ENCODE data around the gene CTU2. TPM values are rescaled to one million over a fixed set of nuclear protein-coding genes. Genes with fewer than 3 reads are reported as not detected.

Gene CTU2
- total and polyA plus RNA-seq, 9 of the 15 experiments (the other 6 are each of a cell fraction or from before 2014, with no cell fraction given): 1.3 to 105 (median 23.2) TPM

GRCh38 chr16:88723507-88723887 lies 17.2 kb downstream of the CTU2 start:
- Histone ChIP-seq H3K79me2 (ENCODE audit: control insufficient read depth, insufficient read depth, low read length) (no peaks in the 10 kb centered on the region), H3K36me3 (ENCODE audit: control insufficient read depth, insufficient read depth, low read length) (peaks cover 97% of the 10 kb centered on the region; the same call in 2 of the 3 replicates), H2AFZ (ENCODE audit: low read depth, low read length) (no peak overlapping the region), H3K9me3 (replicated peaks; ENCODE audit: control insufficient read depth, insufficient read depth, low read depth, low read length) (no peaks in the 10 kb centered on the region), H3K27me3 (ENCODE audit: control insufficient read depth in 2 of 2, insufficient read depth in 2 of 2, low read length in 2 of 2) (no peaks in the 10 kb centered on the region), H3K9ac (ENCODE audit: insufficient read depth in 1 of 2, low read depth in 2 of 2, low read length in 2 of 2) (peak overlapping the region in 1 of 2 experiments; percentile 17; a peak in 1 of 4 replicates), H3K9me1 (ENCODE audit: control insufficient read depth, insufficient read depth, low read length) (no peaks in the 10 kb centered on the region), H3K4me1 (replicated peaks in 1 of 2; ENCODE audit: control insufficient read depth in 2 of 2, insufficient read depth in 2 of 2, low read length in 2 of 2) (peaks cover 0 to 61% of the 10 kb centered on the region in 2 experiments; a peak in 1 of 5 replicates), H3K4me2 (ENCODE audit: insufficient read depth, low read length) (no peak overlapping the region), H4K20me1 (replicated peaks; ENCODE audit: control insufficient read depth, insufficient read depth, low read length) (no peaks in the 10 kb centered on the region; the same call in 1 of the 2 replicates), H3K27ac (ENCODE audit: extremely low read depth, low read depth, low read length) (no peak overlapping the region), H3K4me3 (no peak overlapping the region)
- TF ChIP-seq USF2 (CRISPR knock-in tag; IDR thresholded peaks at IDR 0.05) (no peak), RBFOX2 (IDR thresholded peaks at IDR 0.05; ENCODE audit: low read depth, low read length) (0 out of 2 replicates have a peak, but pooled peaks have one; percentile 16), POLR2G (IDR thresholded peaks at IDR 0.05; ENCODE audit: low read depth, low read length) (peak; percentile 55)
- FAIRE-seq: no peak
- 85% methylated on average over 8 of the region's 8 CpGs for WGBS (ENCODE audit: insufficient coverage, low coverage, missing lambda C conversion rate)
- no peak for ATAC-seq
- POLR2A ChIA-PET: interaction anchor here (0.6 kb wide), 1 partner anchor 13 kb away, joined by 3 read pairs; no protein-coding TSS in a partner anchor
- no TSS peak for BruUV-seq (replicated peaks)
- in situ Hi-C loops (cut with MboI): no loop called here
- CTCF ChIA-PET (ENCODE audit: low intra/inter-chr PET ratio): no interaction called here
- no peak for DNase-seq (ENCODE audit: extremely low read depth in 1 of 4, low spot score in 3 of 4)
- intact Hi-C loops (cut with micrococcal nuclease): no loop called here

DNA sequence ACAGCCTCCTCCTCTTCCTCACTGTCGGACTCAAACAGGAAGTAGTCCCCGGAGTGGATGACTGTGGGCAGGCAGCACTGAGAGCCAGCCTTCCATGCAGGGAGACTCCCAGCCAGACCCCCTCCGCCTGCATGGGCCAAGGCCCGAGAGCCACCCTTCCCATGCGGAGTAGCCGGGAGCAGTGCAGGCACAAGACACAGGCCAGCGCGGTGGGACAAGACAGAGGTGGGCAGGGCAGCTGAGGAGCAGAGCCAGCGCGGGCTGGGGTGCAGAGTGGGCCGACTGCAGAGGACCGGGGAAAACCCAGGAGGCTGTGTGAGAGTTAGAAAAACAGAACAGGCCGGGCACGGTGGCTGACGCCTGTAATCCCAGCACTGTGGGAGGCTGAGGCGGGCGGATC lies 17.6 kb downstream of the CTU2 start:
- no peak overlapping the region for H3K27ac ChIP-seq (ENCODE audit: extremely low read depth, low read depth, low read length)
- TF ChIP-seq POLR2G (IDR thresholded peaks at IDR 0.05; ENCODE audit: low read depth, low read length) (peak; percentile 49; the same call in 1 of the 2 replicates), PHB (CRISPR knock-in tag; IDR thresholded peaks at IDR 0.05) (no peak)
- in situ Hi-C loops (cut with MboI) (no loop called here), intact Hi-C loops (cut with micrococcal nuclease) (no loop called here)
- H3K4me2 ChIP-seq (ENCODE audit: insufficient read depth, low read length): no peak overlapping the region
- peaks cover 93% of the 10 kb centered on the region; the same call in 2 of the 3 replicates for H3K36me3 ChIP-seq (ENCODE audit: control insufficient read depth, insufficient read depth, low read length)
- no TSS peak for BruUV-seq (replicated peaks)
- over 99% methylated on average over 17 of the region's 17 CpGs for WGBS (ENCODE audit: insufficient coverage, low coverage, missing lambda C conversion rate)
- no peaks in the 10 kb centered on the region for H3K9me3 ChIP-seq (replicated peaks; ENCODE audit: control insufficient read depth, insufficient read depth, low read depth, low read length)
- no peak overlapping the region for H3K4me3 ChIP-seq
- FAIRE-seq (no peak), ATAC-seq (no peak), DNase-seq (ENCODE audit: extremely low read depth in 1 of 4, low spot score in 3 of 4) (no peak)
- no peak overlapping the region for H2AFZ ChIP-seq (ENCODE audit: low read depth, low read length)
- H3K4me1 ChIP-seq (replicated peaks in 1 of 2; ENCODE audit: control insufficient read depth in 2 of 2, insufficient read depth in 2 of 2, low read length in 2 of 2): peaks cover 0 to 61% of the 10 kb centered on the region in 2 experiments; a peak in 1 of 5 replicates
- H3K9ac ChIP-seq (ENCODE audit: insufficient read depth in 1 of 2, low read depth in 2 of 2, low read length in 2 of 2): peak overlapping the region in 1 of 2 experiments; percentile 17; a peak in 1 of 4 replicates
- POLR2A ChIA-PET: interaction anchor here (0.6 kb wide), 1 partner anchor 14 kb away, joined by 3 read pairs; no protein-coding TSS in a partner anchor
- no peaks in the 10 kb centered on the region for H3K27me3 ChIP-seq (ENCODE audit: control insufficient read depth in 2 of 2, insufficient read depth in 2 of 2, low read length in 2 of 2)
- H3K9me1 ChIP-seq (ENCODE audit: control insufficient read depth, insufficient read depth, low read length): no peaks in the 10 kb centered on the region
- H3K79me2 ChIP-seq (ENCODE audit: control insufficient read depth, insufficient read depth, low read length): no peaks in the 10 kb centered on the region
- CTCF ChIA-PET (ENCODE audit: low intra/inter-chr PET ratio): no interaction called here
- no peaks in the 10 kb centered on the region; the same call in 1 of the 2 replicates for H4K20me1 ChIP-seq (replicated peaks; ENCODE audit: control insufficient read depth, insufficient read depth, low read length)
